Kidney (tissue), 14 donors: ENCODE results near the gene ZBED3. TPM values are rescaled to one million over a fixed set of nuclear protein-coding genes. Genes with fewer than 3 reads are reported as not detected.

Experiments used
- DNase-seq, 5 donors: peaks; one replicate each; pipeline ENCODE4 v3.0.0-alpha.2; 2013 to 2020
- FAIRE-seq: peaks from 2 replicates; lab custom pipeline; 2012; peaks lifted over from hg19 to GRCh38; lab: Jason Lieb, UNC
- H3K27ac ChIP-seq, 2 donors: one replicate each; pipeline ENCODE4 v1.7.0; 2013; ENCODE audit warnings: low read depth in 2 of 2, low read length in 2 of 2, inconsistent platforms in 1 of 2
- H3K27me3 ChIP-seq: one replicate; pipeline ENCODE4 v1.7.1; 2013; ENCODE audit warnings: low read length, inconsistent platforms; ENCODE audit not compliant: control insufficient read depth, insufficient read depth
- H3K36me3 ChIP-seq, 3 donors: one replicate each; pipeline versions ENCODE4 v1.7.0 to v1.7.1; 2013; ENCODE audit warnings: low read length in 3 of 3, control low read depth in 1 of 3, inconsistent platforms in 1 of 3; ENCODE audit not compliant: insufficient read depth in 3 of 3, control insufficient read depth in 2 of 3
- H3K4me1 ChIP-seq, 3 donors: one replicate each; pipeline versions ENCODE4 v1.7.0 to v1.7.1; 2013; ENCODE audit warnings: low read length in 3 of 3, inconsistent platforms in 1 of 3, low read depth in 1 of 3; ENCODE audit not compliant: control insufficient read depth in 2 of 3, insufficient read depth in 2 of 3
- H3K4me3 ChIP-seq, 3 donors: one replicate each; pipeline versions ENCODE4 v1.7.0 to v1.8.1; 2013; ENCODE audit warnings: low read length in 3 of 3, control low read depth in 1 of 3, inconsistent platforms in 1 of 3
- H3K9ac ChIP-seq, 3 donors: one replicate each; pipeline versions ENCODE4 v1.7.0 to v1.7.1; 2013; ENCODE audit warnings: low read length in 3 of 3, control low read depth in 1 of 3, inconsistent platforms in 1 of 3
- H3K9me3 ChIP-seq, 3 donors: one replicate each; pipeline versions ENCODE4 v1.7.0 to v1.7.1; 2013; ENCODE audit warnings: low read length in 3 of 3, control low read depth in 1 of 3, inconsistent platforms in 1 of 3; ENCODE audit not compliant: control insufficient read depth in 2 of 3, insufficient read depth in 1 of 3
- intact Hi-C: fragments of 100-400 bp; cut with DNase I; formaldehyde crosslinking; loops from one replicate; pipeline ENCODE4 v1.11.1; 2022
- polyA plus RNA-seq: library from polyadenylated mRNA; stranded (reverse); fragments of 350-450 nt; fragmentation: Illumina TruSeq; extraction: RNeasy Lipid Tissue Mini Kit (QIAGEN cat#74804); gene quantifications from one replicate; pipeline ENCODE4 v1.2.3, GENCODE V29; 2014; ENCODE audit warnings: low read depth, low replicate concordance; ENCODE audit not compliant: insufficient read depth
- total RNA-seq: library from RNA; stranded (reverse); fragmentation: NEBNext Ultra II Directional; extraction: Animal tissue kit (Norgen Biotek cat#: 25700); gene quantifications from one replicate; pipeline ENCODE4 v1.2.1, GENCODE V29; 2021
- TF ChIP-seq, protein P1 (sequence below): IDR thresholded peaks from 3 replicates; pipeline ENCODE4 v1.5.1; 2012; ENCODE audit warnings: mild to moderate bottlenecking, moderate library complexity, borderline replicate concordance; ENCODE audit not compliant: insufficient read depth; ENCODE audit errors: extremely low read depth
- donor health status: control.
- donor health status: control.
- donor health status: control.
- donor health status: control.
- donor health status: control.
- donor health status: DM: yes; HTN: yes; CAD: no.
- donor health status: Normal renal cell carcinoma (clear cell type).

Gene ZBED3
- total and polyA plus RNA-seq, 2 donors from 2014 or later = 8.9 to 20.7 TPM

DNA sequence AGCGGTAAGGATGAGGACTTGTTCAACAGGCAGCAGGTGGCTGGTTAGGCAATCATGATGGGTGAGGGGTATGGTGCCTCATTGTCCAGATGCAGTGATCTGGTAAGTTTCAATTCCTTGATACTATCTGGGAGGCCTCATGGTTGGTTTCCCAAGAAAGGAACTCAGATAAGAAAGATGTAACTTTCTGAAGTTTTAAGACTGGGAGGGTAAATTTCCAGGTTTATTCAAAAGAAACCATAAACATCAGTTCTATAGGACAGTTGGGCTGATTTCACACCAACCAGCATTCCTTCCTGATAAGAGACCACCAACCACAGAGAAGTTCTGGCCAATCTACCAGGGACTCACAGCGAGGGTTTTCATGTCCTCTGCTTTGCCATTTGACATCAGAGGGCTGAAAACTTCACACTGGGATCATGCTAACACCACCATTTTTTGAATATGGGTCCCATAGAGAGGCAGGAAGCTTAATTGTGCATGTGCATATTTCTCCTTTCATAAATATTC, 57.7 kb downstream of the ZBED3 start:
- peaks cover 0 to 12% (median 7%) of the 10 kb centered on the region in 3 donors for H3K4me1 ChIP-seq
- intact Hi-C loops = no loop called here
- DNase-seq (no peak), FAIRE-seq (no peak)
- TF ChIP-seq, protein P1, sequence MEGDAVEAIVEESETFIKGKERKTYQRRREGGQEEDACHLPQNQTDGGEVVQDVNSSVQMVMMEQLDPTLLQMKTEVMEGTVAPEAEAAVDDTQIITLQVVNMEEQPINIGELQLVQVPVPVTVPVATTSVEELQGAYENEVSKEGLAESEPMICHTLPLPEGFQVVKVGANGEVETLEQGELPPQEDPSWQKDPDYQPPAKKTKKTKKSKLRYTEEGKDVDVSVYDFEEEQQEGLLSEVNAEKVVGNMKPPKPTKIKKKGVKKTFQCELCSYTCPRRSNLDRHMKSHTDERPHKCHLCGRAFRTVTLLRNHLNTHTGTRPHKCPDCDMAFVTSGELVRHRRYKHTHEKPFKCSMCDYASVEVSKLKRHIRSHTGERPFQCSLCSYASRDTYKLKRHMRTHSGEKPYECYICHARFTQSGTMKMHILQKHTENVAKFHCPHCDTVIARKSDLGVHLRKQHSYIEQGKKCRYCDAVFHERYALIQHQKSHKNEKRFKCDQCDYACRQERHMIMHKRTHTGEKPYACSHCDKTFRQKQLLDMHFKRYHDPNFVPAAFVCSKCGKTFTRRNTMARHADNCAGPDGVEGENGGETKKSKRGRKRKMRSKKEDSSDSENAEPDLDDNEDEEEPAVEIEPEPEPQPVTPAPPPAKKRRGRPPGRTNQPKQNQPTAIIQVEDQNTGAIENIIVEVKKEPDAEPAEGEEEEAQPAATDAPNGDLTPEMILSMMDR = no peak
- H3K4me3 ChIP-seq = peak overlapping the region in 2 of 3 donors; percentile 88 to 92
- no peak overlapping the region for H3K27ac ChIP-seq
- no peaks in the 10 kb centered on the region for H3K27me3 ChIP-seq
- H3K9me3 ChIP-seq = peaks cover 0 to 3% (median 0%) of the 10 kb centered on the region in 3 donors
- H3K36me3 ChIP-seq = no peaks in the 10 kb centered on the region
- peak overlapping the region in 1 of 3 donors; percentile 95 for H3K9ac ChIP-seq

DNA sequence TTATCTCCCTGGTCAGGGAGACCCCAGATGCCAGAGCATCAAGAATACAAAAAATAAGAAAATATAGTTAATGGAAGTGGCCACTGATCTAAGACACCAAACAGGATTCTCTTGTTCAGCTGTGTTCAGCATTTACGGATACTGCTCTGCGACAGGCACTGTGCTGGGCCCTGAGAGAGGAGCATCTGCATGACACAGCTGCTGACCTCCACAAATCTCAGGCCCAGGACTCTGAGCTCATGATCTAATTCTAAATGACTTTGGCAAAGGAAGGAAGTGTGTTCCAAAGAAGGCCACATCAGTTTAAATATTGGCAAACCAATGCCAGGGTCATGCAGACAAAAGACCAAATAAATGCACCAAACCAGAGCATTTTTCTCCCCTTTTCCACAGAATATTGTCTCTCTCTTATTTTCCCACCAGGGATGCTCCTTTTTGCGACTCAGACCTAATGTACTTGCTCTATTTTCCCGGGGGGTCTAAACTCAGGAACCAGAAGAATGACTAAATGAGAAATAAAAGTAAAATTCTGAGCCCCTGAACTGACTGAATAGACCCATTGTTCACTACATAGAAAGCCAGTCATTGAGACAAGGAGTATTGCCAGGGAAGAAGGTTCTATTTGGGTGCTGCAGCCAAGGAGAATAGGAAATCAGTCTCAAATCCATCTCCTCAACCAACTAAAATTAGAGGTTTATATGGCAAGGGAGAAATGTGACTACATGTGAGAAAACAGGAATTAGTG, 58.3 kb downstream of the ZBED3 start:
- no peaks in the 10 kb centered on the region for H3K36me3 ChIP-seq
- FAIRE-seq = no peak
- H3K9me3 ChIP-seq = peaks cover 0 to 3% (median 0%) of the 10 kb centered on the region in 3 donors
- H3K27ac ChIP-seq = no peak overlapping the region
- DNase-seq = no peak
- H3K4me1 ChIP-seq = peaks cover 0 to 12% (median 7%) of the 10 kb centered on the region in 3 donors
- intact Hi-C loops = no loop called here
- TF ChIP-seq, protein P1 = no peak
- no peak overlapping the region for H3K4me3 ChIP-seq
- no peak overlapping the region for H3K9ac ChIP-seq
- H3K27me3 ChIP-seq = no peaks in the 10 kb centered on the region

DNA sequence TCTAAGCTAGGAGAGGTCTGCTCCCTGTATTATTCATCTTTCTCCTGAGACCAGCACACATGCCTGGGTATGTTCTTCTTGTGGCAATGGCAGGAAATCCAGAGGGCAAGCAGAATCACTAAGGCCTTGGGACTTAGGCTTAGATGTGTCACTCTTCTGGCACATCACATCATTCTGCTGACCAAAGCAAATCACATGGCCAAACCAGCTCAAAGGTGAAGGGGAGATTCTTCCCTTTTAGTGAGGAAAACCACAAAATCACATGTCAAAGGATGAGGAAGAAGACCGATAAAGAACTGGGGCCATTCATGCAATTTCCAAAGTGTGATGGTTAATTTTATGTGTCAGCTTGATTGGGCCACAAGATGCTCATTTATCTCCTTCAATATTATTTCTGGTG, 62.6 kb downstream of the ZBED3 start:
- DNase-seq = no peak
- Histone ChIP-seq H3K27ac (no peak overlapping the region), H3K27me3 (no peaks in the 10 kb centered on the region), H3K4me3 (no peak overlapping the region), H3K4me1 (peaks cover 0 to 13% (median 3%) of the 10 kb centered on the region in 3 donors), H3K9ac (no peak overlapping the region), H3K36me3 (no peaks in the 10 kb centered on the region), H3K9me3 (peaks cover 0 to 3% (median 0%) of the 10 kb centered on the region in 3 donors)
- no peak for FAIRE-seq
- intact Hi-C loops = no loop called here
- TF ChIP-seq, protein P1 = no peak
